Measurements from ENCODE around the gene TRIM40.

- TF ChIP-seq CTCF (IDR thresholded peaks at IDR 0.05; ENCODE audit: low read length) (no peak), EZH2 (optimal IDR thresholded peaks at IDR 0.05; ENCODE audit: low read depth, low read length) (no peak)
Measured at GRCh38 chr6:30144811-30145210, 8.9 kb downstream of the TRIM40 start.

Data from MM.1S (cell line).